ENCODE measurements around the gene HYAL3.

DNA sequence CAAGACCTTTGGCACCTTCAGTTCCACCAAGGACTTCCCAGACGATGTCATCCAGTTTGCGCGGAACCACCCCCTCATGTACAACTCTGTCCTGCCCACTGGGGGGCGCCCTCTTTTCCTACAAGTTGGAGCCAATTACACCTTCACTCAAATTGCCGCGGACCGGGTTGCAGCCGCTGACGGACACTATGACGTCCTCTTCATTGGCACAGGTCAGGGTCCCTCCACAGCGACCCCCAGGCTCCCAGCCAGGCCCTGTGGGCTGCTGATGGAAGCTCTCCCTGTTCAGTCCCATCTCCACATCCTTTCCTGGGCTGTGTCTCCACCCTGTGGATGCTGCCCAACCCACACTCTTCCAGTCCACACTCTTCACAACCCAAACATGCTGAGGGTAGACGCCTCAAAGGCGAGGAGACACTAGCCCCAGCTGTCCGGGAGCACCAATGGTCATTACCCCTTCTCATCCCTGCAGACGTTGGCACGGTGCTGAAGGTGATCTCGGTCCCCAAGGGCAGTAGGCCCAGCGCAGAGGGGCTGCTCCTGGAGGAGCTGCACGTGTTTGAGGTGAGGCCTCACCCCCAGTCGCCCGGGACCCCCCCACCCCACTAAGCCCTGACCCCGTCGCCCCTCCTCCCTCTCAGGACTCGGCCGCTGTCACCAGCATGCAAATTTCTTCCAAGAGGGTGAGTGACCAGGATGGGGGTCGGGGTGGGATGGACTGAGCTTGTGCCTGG lies 24.7 kb downstream of the HYAL3 start:
- TF ChIP-seq SMC3 (conservative IDR thresholded peaks at IDR 0.05; ENCODE audit: poor library complexity) (peak; percentile 62), EZH2 (IDR thresholded peaks at IDR 0.05; ENCODE audit: borderline replicate concordance, insufficient read depth, low read length, poor library complexity, severe bottlenecking) (no peak)
